H1 (cell line): ENCODE data around the gene DIP2C. TPM values are rescaled to one million over a fixed set of nuclear protein-coding genes. Genes with fewer than 3 reads are reported as not detected.

Experiments used
- CTCF ChIA-PET: fragments of 300-600 bp; sonication (Branson Sonifier 250); formaldehyde crosslinking; loops from one replicate; lab custom pipeline; 2021; ENCODE audit not compliant: partially characterized antibody; lab: Charles Lee
- POLR2A ChIA-PET: fragments of 300-600 bp; sonication (Branson Sonifier 250); formaldehyde crosslinking; loops from one replicate; lab custom pipeline; 2021; ENCODE audit warnings: inconsistent platforms; ENCODE audit not compliant: partially characterized antibody; lab: Charles Lee
- DNase-seq, 2 experiments: peaks; one replicate each; pipeline versions ENCODE4 v3.0.0 to v3.0.0-alpha.2; 2010 to 2022; ENCODE audit warnings: low spot score in 2 of 2, low read depth in 1 of 2, mixed read lengths in 1 of 2
- FAIRE-seq: peaks from 2 replicates; lab custom pipeline; 2011; peaks lifted over from hg19 to GRCh38; lab: Jason Lieb, UNC
- H2AFZ ChIP-seq: 2 replicates; pipeline ENCODE4 v1.8.1; 2012; ENCODE audit warnings: low read length, inconsistent platforms
- H2AK5ac ChIP-seq: 2 replicates; pipeline ENCODE4 v1.6.1; 2013; ENCODE audit warnings: low read depth, low read length
- H2BK120ac ChIP-seq: replicated peaks from 2 replicates; pipeline ENCODE3; 2013; ENCODE audit warnings: low read depth, low read length, inconsistent platforms
- H2BK12ac ChIP-seq: 2 replicates; pipeline ENCODE4 v1.6.1; 2013; ENCODE audit warnings: low read depth, low read length
- H2BK15ac ChIP-seq: 2 replicates; pipeline ENCODE4 v1.6.1; 2013; ENCODE audit warnings: low read length
- H2BK20ac ChIP-seq: 2 replicates; pipeline ENCODE4 v1.6.1; 2013; ENCODE audit warnings: low read length
- H2BK5ac ChIP-seq: 2 replicates; pipeline ENCODE4 v1.6.1; 2013; ENCODE audit warnings: low read depth, low read length
- H3K14ac ChIP-seq: 2 replicates; pipeline ENCODE4 v1.6.1; 2013; ENCODE audit warnings: inconsistent platforms; ENCODE audit not compliant: insufficient read length
- H3K18ac ChIP-seq: 2 replicates; pipeline ENCODE4 v1.6.1; 2013; ENCODE audit warnings: low read length; ENCODE audit errors: extremely low read depth
- H3K23ac ChIP-seq: 2 replicates; pipeline ENCODE4 v1.6.1; 2013; ENCODE audit warnings: inconsistent platforms; ENCODE audit not compliant: insufficient read length
- H3K23me2 ChIP-seq: 2 replicates; pipeline ENCODE4 v1.6.1; 2013; ENCODE audit warnings: low read depth, low read length
- H3K27ac ChIP-seq: 2 replicates; pipeline ENCODE4 v1.6.1; 2011; ENCODE audit warnings: low read depth, low read length, inconsistent platforms
- H3K27me3 ChIP-seq, 4 experiments: replicated peaks in 1 of 4; 1 replicate in 1 of 4; 2 replicates in 3 of 4; pipeline versions ENCODE4 v1.6.1 to v1.8.1; 2011 to 2013; ENCODE audit warnings: low read length in 3 of 4, mild to moderate bottlenecking in 3 of 4, inconsistent platforms in 2 of 4, mixed read lengths in 2 of 4, moderate library complexity in 1 of 4; ENCODE audit not compliant: control insufficient read depth in 3 of 4, insufficient read depth in 3 of 4; ENCODE audit errors: extremely low read depth in 1 of 4
- H3K36me3 ChIP-seq, 4 experiments: 2 replicates each; pipeline versions ENCODE4 v1.6.1 to v1.8.1; 2011 to 2013; ENCODE audit warnings: mild to moderate bottlenecking in 4 of 4, low read length in 3 of 4, moderate library complexity in 2 of 4, control low read depth in 1 of 4, inconsistent platforms in 1 of 4; ENCODE audit not compliant: insufficient read depth in 4 of 4, control insufficient read depth in 2 of 4
- H3K4ac ChIP-seq: replicated peaks from 2 replicates; pipeline ENCODE3; 2013; ENCODE audit warnings: low read length, low read depth, mixed read lengths, inconsistent platforms; ENCODE audit not compliant: insufficient read length
- H3K4me1 ChIP-seq, 4 experiments: replicated peaks in 1 of 4; 1 replicate in 1 of 4; 2 replicates in 3 of 4; pipeline versions ENCODE4 v1.6.1 to v1.8.1; 2011 to 2013; ENCODE audit warnings: low read length in 3 of 4, inconsistent platforms in 2 of 4, mixed read lengths in 1 of 4; ENCODE audit not compliant: insufficient read depth in 4 of 4, control insufficient read depth in 3 of 4
- H3K4me2 ChIP-seq, 2 experiments: 2 replicates each; pipeline versions ENCODE4 v1.6.1 to v1.8.1; 2011 to 2013; ENCODE audit warnings: low read depth in 2 of 2, low read length in 2 of 2, control low read depth in 1 of 2, inconsistent platforms in 1 of 2, mild to moderate bottlenecking in 1 of 2; ENCODE audit not compliant: insufficient read depth in 1 of 2
- H3K4me3 ChIP-seq, 4 experiments: fragments of 200-600, 300-600 bp in 1 of 4; sonication (generic), shearing (Covaris generic), sonication (Bioruptor Twin) in 1 of 4; 2 replicates each; pipeline versions ENCODE4 v1.5.1 to v1.8.1; 2011 to 2016; ENCODE audit warnings: low read length in 4 of 4, low read depth in 3 of 4, control low read depth in 2 of 4, inconsistent platforms in 2 of 4, mild to moderate bottlenecking in 2 of 4, mixed read lengths in 1 of 4, moderate library complexity in 1 of 4; ENCODE audit not compliant: insufficient read depth in 2 of 4; ENCODE audit errors: extremely low read depth in 1 of 4
- H3K56ac ChIP-seq: replicated peaks from 2 replicates; pipeline ENCODE3; 2013; ENCODE audit warnings: low read depth, mild to moderate bottlenecking, mixed read lengths, low read length, inconsistent platforms; ENCODE audit not compliant: insufficient read length
- H3K79me1 ChIP-seq: 2 replicates; pipeline ENCODE4 v1.6.1; 2013; ENCODE audit warnings: low read depth, low read length, control low read depth
- H3K79me2 ChIP-seq, 2 experiments: 2 replicates each; pipeline versions ENCODE4 v1.6.1 to v1.8.1; 2012 to 2013; ENCODE audit warnings: low read length in 2 of 2, mild to moderate bottlenecking in 2 of 2, inconsistent platforms in 1 of 2; ENCODE audit not compliant: insufficient read depth in 2 of 2, control insufficient read depth in 1 of 2
- H3K9ac ChIP-seq, 4 experiments: replicated peaks in 1 of 4; 1 replicate in 1 of 4; 2 replicates in 3 of 4; pipeline versions ENCODE4 v1.6.1 to v1.8.1; 2011 to 2013; ENCODE audit warnings: low read depth in 3 of 4, low read length in 3 of 4, control low read depth in 2 of 4, mild to moderate bottlenecking in 2 of 4, moderate library complexity in 2 of 4, inconsistent platforms in 1 of 4; ENCODE audit errors: extremely low read depth in 1 of 4
- H3K9me3 ChIP-seq, 2 experiments: 2 replicates each; pipeline versions ENCODE4 v1.6.1 to v1.8.1; 2012 to 2013; ENCODE audit warnings: mild to moderate bottlenecking in 2 of 2, moderate library complexity in 2 of 2, control low read depth in 1 of 2, inconsistent platforms in 1 of 2, low read depth in 1 of 2, low read length in 1 of 2, mixed read lengths in 1 of 2; ENCODE audit not compliant: insufficient read depth in 2 of 2
- H4K20me1 ChIP-seq, 2 experiments: replicated peaks in 1 of 2; 2 replicates each; pipeline versions ENCODE3 to v1.8.1; 2011 to 2013; ENCODE audit warnings: inconsistent platforms in 2 of 2, low read length in 2 of 2, mild to moderate bottlenecking in 1 of 2; ENCODE audit not compliant: insufficient read depth in 2 of 2, control insufficient read depth in 1 of 2
- H4K5ac ChIP-seq: 2 replicates; pipeline ENCODE4 v1.6.1; 2013; ENCODE audit warnings: low read length, low read depth, mixed read lengths, inconsistent platforms; ENCODE audit not compliant: insufficient read length
- H4K8ac ChIP-seq: 2 replicates; pipeline ENCODE4 v1.8.0; 2013; ENCODE audit warnings: mild to moderate bottlenecking, moderate library complexity, low read length, inconsistent platforms; ENCODE audit not compliant: insufficient read depth; ENCODE audit errors: extremely low read depth
- H4K91ac ChIP-seq: replicated peaks from 2 replicates; pipeline ENCODE3; 2013; ENCODE audit warnings: low read length, mixed read lengths, inconsistent platforms; ENCODE audit not compliant: insufficient read length
- CBX5 ChIP-seq: fragments of 300-800, 300-1000 bp; sonication (generic); IDR thresholded peaks from 2 replicates; pipeline ENCODE4 v1.7.1; 2016; ENCODE audit warnings: antibody characterized with exemption, low read length, low read depth
- CBX8 ChIP-seq: fragments of 300-800, 300-1000 bp; sonication (generic); IDR thresholded peaks from 2 replicates; pipeline ENCODE4 v1.7.1; 2016; ENCODE audit warnings: low read depth, low read length, borderline replicate concordance
- WGBS, 2 experiments: shearing (Covaris generic) in 1 of 2; methylation state at CpG; one replicate each; pipeline versions ENCODE4 v1.1.6 to v1.1.7; 2013 to 2015; ENCODE audit warnings: low lambda C conversion rate in 2 of 2, mixed read lengths in 2 of 2, inconsistent platforms in 1 of 2, low coverage in 1 of 2, missing lambda C conversion rate in 1 of 2; ENCODE audit not compliant: insufficient replicate concordance in 2 of 2, insufficient coverage in 1 of 2, insufficient read length in 1 of 2; ENCODE audit errors: extremely low coverage in 1 of 2, missing lambda C conversion rate in 1 of 2; 5-methylcytosine and 5-hydroxymethylcytosine counted together
- polyA plus RNA-seq, 7 experiments: library from polyadenylated mRNA; depleted of rRNA in 3 of 7; stranded (reverse) in 5 of 7; unstranded in 2 of 7; fragments of >200 nt in 5 of 7; fragments of 200-250 nt in 2 of 7; gene quantifications; 1 replicate in 5 of 7; 2 replicates in 1 of 7; 4 replicates in 1 of 7; pipeline versions ENCODE4 v1.2.1 to v1.2.3, GENCODE V29; 2011 to 2013; ENCODE audit warnings: missing spikeins in 2 of 7, mixed read lengths in 2 of 7
- total RNA-seq: library from RNA; stranded (reverse); fragmentation: NEBNext Ultra II Directional; extraction: Animal tissue kit (Norgen Biotek cat#: 25700); gene quantifications from 2 replicates; pipeline ENCODE4 v1.2.1, GENCODE V29; 2021

DIP2C gene
- total and polyA plus RNA-seq, 2 of the 8 experiments (the other 6 are each of a cell fraction or from before 2014, with no cell fraction given), result 3.8 to 9.3 TPM

- Histone ChIP-seq H4K20me1 (peaks cover 3 to 16% of the 10 kb centered on the region in 2 experiments), H3K79me1 (peaks cover 3% of the 10 kb centered on the region; the same call in 1 of the 2 replicates), H3K56ac (no peak overlapping the region), H3K23ac (no peak overlapping the region), H3K4me3 (no peak overlapping the region), H2BK12ac (peak overlapping the region; percentile 75; the same call in 1 of the 2 replicates), H2BK5ac (no peak overlapping the region; the same call in 1 of the 2 replicates), H4K5ac (no peak overlapping the region), H2AFZ (no peak overlapping the region), H3K9ac (peak overlapping the region in 1 of 4 experiments; percentile 22; a peak in 1 of 7 replicates), H3K18ac (peak overlapping the region; percentile 60), H3K9me3 (no peaks in the 10 kb centered on the region), H2BK20ac (no peak overlapping the region), H4K91ac (peak overlapping the region; percentile 47), H3K4ac (no peak overlapping the region), H2AK5ac (no peak overlapping the region), H3K79me2 (no peaks in the 10 kb centered on the region), H4K8ac (no peak overlapping the region), H3K36me3 (no peaks in the 10 kb centered on the region), H3K23me2 (no peaks in the 10 kb centered on the region), H2BK15ac (no peak overlapping the region), H2BK120ac (no peak overlapping the region), H3K27ac (no peak overlapping the region), H3K4me1 (peaks cover 7 to 26% (median 12%) of the 10 kb centered on the region in 4 experiments; a peak in 6 of 7 replicates), H3K4me2 (no peak overlapping the region), H3K14ac (no peak overlapping the region), H3K27me3 (no peaks in the 10 kb centered on the region; a peak in 2 of 7 replicates)
- no peak for DNase-seq
- TF ChIP-seq CBX8, result no peak
- no peak for TF ChIP-seq CBX5
- WGBS, 2 experiments, result 85% methylated on average over 16 of the region's 16 CpGs; no CpG with 5 or more reads in 1 of the 2 experiments
- ChIA-PET CTCF (no interaction called here), POLR2A (no interaction called here)
- no peak for FAIRE-seq
These were observed 199.2 kb downstream of the DIP2C start for GRCh38 chr10:490256-490655.
